ENCODE data around the gene LDAH.

Gene LDAH

GRCh38 chr2:20747317-20747716 is 75.6 kb downstream of the LDAH start:
- no peak overlapping the region for H3K4me3 ChIP-seq (replicated peaks in 1 of 2; ENCODE audit: low read depth in 2 of 2, low read length in 2 of 2)
- DNase-seq (ENCODE audit: low read depth in 2 of 2) = no peak
- TF ChIP-seq CTCF (IDR thresholded peaks at IDR 0.05; ENCODE audit: low read depth, low read length) = no peak

DNA sequence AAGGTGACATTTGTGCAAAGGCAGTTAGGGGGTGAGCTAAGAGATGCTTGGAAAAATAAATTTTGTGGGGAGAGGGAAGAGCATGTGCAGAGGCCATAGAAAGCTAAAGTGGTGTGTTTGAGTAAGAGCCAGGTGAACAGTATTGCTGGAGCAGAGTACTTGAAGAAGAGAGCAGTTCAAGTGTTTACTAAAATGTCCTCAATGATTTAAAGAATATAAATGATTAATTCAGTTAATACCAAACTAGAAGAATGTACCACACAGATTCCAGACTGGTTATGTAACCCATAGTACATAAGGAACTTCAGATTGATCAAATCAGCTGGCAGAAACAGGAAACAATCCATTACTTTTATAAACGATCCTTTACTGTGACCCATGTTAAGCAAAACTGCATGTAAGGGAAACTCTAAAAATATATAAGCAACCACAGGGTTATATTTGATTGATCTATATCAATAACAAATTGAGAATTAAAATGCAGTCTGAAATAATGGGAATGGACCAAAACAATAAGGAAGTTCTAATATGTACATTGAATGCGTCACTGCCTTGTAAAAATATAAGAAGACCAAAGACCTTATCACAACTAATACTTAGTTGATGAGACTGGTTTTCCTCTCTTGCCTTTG is 76.9 kb downstream of the LDAH start:
- no peak for DNase-seq (ENCODE audit: low read depth in 2 of 2)
- no peak for TF ChIP-seq CTCF (IDR thresholded peaks at IDR 0.05; ENCODE audit: low read depth, low read length)
- no peak overlapping the region for H3K4me3 ChIP-seq (replicated peaks in 1 of 2; ENCODE audit: low read depth in 2 of 2, low read length in 2 of 2)

DNA sequence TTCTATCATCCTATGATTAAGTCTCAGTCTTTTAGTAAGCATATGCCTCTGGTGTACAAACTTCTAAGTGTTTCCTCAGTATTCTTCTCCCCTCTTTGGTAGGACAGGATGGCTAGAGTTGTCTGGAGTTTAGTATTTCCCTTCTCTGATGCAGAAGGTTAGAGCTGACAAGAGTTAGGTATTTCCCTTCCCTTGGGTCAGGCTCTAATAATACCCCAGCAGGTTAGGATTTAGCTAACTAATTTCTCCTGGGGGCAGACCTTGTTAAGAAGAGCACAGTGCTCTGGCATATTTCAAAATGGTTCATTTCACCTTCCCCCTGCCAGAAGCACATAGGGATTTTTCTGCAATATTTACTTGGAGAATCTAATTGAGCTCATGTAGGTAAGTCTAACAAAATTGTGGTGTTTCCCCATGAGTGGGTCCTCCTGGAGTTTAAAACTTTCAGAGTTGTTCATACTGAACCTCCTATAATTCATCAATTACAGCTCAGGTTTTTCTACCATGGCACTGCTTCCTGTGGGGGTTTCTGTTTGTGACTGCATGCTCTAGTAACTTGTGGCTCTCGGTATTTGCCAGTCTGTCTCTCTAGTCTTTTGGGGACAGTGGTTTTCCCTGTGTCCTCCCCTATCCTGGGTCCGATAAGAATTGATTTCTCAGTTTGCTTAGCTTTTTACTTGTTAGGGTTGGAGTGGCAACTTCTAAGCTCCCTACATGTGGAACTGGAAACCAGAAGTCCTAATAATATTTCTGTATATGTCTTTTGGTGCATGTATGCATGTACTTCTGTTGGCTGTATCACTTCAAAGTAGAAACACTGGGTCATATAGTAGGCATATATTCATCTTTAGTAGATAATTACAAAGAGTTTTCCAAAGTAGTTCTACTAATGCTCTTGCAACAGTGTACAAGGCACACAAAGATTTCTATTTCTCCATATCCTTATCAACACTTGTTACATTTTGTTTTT is 78.2 kb downstream of the LDAH start:
- no peak for DNase-seq (ENCODE audit: low read depth in 2 of 2)

DNA sequence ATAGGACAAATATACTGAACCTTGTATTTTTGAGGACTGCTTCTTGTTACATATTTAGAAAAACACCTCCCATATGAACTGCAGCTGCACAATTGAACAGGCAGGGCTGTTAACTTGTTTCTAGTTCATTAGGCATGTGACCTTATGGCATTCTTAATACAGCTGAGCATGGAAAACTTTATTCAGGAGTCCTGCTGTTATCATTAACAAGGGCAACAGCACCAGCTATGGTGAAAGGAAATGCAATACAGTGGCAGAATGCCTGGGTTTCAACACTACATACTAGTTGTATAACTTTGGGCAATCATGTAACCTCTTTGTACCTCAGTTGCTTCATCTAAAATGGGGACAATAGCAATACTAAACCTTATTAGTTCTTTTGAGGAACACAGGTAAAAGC is 84.1 kb downstream of the LDAH start:
- no peak overlapping the region for H3K4me3 ChIP-seq (replicated peaks in 1 of 2; ENCODE audit: low read depth in 2 of 2, low read length in 2 of 2)
- TF ChIP-seq CTCF (IDR thresholded peaks at IDR 0.05; ENCODE audit: low read depth, low read length) = no peak

More for the DNA sequence above, 78.2 kb downstream of the LDAH start:
- no peak overlapping the region for H3K4me3 ChIP-seq (replicated peaks in 1 of 2; ENCODE audit: low read depth in 2 of 2, low read length in 2 of 2)
- no peak for TF ChIP-seq CTCF (IDR thresholded peaks at IDR 0.05; ENCODE audit: low read depth, low read length)

GRCh38 chr2:20737505-20737904 is 85.4 kb downstream of the LDAH start:
- no peak for DNase-seq (ENCODE audit: low read depth in 2 of 2)
- no peak for TF ChIP-seq CTCF (IDR thresholded peaks at IDR 0.05; ENCODE audit: low read depth, low read length)
- H3K4me3 ChIP-seq (replicated peaks in 1 of 2; ENCODE audit: low read depth in 2 of 2, low read length in 2 of 2) = no peak overlapping the region

More for the DNA sequence above, 84.1 kb downstream of the LDAH start:
- no peak for DNase-seq (ENCODE audit: low read depth in 2 of 2)

- peak; percentile 37 for DNase-seq (ENCODE audit: low read depth in 2 of 2)
- no peak overlapping the region for H3K4me3 ChIP-seq (replicated peaks in 1 of 2; ENCODE audit: low read depth in 2 of 2, low read length in 2 of 2)
- no peak for TF ChIP-seq CTCF (IDR thresholded peaks at IDR 0.05; ENCODE audit: low read depth, low read length)
These were observed 94.7 kb downstream of the LDAH start for GRCh38 chr2:20728114-20728758.

Data from cardiac fibroblast (primary cell).